ENCODE data around the gene KCTD21.
A peak's percentile ranks its signal among the peaks of the same experiment; 100 is the strongest.

Gene KCTD21

DNA sequence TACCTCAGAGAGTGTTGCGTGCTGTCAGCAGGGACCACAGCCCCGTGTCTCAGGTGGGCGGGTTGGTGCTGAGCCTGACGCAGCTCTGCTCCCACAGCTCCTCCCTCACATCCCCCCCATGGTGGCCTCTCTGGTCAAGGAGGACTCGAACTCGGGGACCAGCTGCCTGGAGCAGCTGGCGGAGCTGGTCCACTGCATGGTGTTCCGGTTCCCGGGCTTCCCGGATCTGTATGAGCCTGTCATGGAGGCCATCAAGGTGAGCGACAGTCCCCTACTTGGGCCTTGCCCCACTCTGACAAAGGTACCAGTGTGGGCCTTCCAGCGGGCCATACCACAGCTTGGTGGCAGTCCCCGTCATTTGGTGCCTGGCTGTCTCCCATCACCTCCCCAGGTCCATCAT, 12.1 kb upstream of the KCTD21 start:
- no peak for DNase-seq (ENCODE audit: low read depth in 2 of 2)

- no peak for DNase-seq (ENCODE audit: low read depth in 2 of 2)
Measured at GRCh38 chr11:78200061-78200460, 11.6 kb upstream of the KCTD21 start.

DNA sequence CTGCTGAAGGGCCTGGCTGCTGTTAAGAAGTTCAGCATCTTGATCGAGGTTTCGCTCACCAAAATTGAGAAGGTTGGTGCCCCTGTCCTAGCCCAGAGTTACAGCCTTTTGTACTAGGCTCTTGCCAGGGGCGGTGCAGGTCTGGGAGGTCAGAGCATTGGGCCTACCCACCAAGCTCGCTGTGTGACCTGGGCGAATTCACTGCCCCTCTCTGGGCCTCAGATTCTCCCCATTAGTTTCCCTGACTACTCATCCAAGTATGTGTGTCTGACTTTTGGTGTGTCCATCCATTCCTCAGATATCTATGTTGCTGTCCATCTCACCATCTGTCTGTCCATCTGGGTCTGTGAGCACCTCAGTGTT, 11.2 kb upstream of the KCTD21 start:
- no peak for DNase-seq (ENCODE audit: low read depth in 2 of 2)

GRCh38 chr11:78199015-78199652, 10.7 kb upstream of the KCTD21 start:
- DNase-seq (ENCODE audit: low read depth in 2 of 2): no peak

DNA sequence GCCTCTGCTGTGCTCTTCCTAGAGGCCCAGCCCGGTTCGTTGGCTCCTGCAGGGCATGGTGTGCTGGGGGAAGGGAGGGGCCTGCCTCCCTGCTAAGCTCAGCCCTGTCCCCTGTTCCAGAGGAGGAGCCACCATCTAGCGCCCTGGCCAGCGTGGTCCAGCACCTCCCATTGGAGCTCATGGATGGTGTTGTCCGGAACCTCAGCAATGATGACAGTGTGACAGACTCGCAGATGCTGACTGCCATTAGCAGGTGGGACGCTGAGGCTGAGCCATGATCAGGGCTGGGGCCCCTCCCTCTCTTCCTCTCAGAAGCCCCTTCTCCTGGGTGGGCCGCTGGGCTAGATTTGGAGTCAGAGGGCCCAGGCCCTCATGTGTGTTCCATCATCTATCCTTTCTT, 9.4 kb upstream of the KCTD21 start:
- no peak for DNase-seq (ENCODE audit: low read depth in 2 of 2)

- DNase-seq (ENCODE audit: low read depth in 2 of 2): no peak
Measured at GRCh38 chr11:78196661-78197091, 8.2 kb upstream of the KCTD21 start.

GRCh38 chr11:78195917-78196560, 7.6 kb upstream of the KCTD21 start:
- DNase-seq (ENCODE audit: low read depth in 2 of 2): no peak

DNA sequence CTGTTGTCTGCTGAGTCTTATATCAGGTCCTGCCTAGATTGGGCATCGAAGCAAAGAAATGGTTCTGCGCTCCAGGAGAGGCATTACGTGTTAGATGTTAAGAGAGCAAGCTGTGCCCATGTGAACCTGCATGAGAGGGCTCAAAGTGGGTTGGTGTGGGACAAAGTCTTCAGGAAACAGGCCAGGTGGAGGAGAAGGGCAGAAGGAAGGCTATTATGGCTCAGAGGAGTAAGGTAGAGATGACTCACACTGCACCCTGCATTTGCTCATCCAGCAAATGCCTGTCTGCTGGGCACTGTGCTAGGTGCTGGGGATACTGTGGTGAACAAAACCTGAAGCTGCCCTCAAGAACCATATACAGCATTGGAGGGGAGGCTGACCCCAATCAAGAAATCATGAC, 6.1 kb upstream of the KCTD21 start:
- no peak for DNase-seq (ENCODE audit: low read depth in 2 of 2)

DNA sequence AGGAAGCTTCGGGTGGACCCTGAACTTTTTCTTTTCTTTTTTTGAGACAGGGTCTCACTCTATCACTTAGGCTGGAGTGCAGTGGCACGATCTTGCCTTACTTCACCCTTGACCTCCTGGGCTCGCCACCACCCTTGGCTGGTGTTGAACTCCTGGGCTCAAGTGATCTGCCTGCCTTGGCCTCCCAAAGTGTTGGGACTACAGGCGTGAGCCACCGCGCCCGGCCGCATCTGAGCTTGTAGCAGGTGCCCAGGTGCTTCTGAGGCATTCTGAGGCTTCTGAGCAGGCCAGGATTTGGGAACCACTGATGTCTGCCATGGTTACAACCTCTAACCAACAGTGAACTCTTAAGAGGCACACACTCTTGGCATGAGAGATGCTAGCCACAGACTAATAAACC, 5.4 kb upstream of the KCTD21 start:
- DNase-seq (ENCODE audit: low read depth in 2 of 2): no peak

DNA sequence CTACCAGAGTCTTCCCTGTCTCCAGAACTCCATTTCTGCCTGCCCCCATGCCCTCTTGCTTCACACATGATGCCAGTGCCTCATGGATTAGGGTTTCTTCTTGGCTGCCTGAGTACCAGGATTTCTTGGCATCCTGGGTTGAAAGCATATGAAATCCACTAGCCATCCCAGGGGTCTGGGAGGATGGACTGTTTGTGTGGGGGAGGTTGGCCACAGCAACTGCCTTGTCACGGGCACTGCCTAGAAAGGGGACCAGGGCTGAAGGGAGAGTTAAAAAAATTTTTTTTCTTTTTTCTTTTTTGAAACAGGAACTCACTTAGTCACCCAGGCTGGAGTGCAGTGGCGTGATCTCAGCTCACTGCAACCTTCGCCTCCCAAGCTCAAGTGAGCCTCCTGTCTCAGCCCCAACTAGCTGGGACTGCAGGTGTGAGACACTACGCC, 4.5 kb upstream of the KCTD21 start:
- no peak for DNase-seq (ENCODE audit: low read depth in 2 of 2)

- no peak for DNase-seq (ENCODE audit: low read depth in 2 of 2)
Measured at GRCh38 chr11:78192223-78192719, 3.8 kb upstream of the KCTD21 start.

- DNase-seq (ENCODE audit: low read depth in 2 of 2): no peak
Measured at GRCh38 chr11:78190871-78191538, 2.6 kb upstream of the KCTD21 start.

DNA sequence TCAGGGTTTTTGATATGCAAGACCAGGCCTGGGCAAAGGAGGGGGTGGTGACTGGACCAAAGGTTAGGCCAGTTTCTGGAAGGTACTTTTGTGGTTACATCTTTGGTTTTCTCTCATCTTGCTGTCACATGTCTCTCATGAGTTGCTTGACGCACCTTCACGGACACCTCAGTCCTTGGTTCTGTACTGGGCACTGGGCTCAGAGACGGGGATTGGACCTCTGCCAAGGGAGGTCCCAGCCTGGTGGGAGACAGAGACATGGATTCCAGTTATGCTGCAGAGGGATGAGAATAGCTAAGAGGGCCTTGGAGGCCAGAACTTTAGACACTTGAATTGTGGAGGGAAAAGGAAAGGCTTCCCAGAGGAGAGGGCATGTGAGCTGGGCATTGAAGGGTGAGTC, 1.9 kb upstream of the KCTD21 start:
- no peak for DNase-seq (ENCODE audit: low read depth in 2 of 2)

GRCh38 chr11:78189851-78190250, 1.4 kb upstream of the KCTD21 start:
- no peak for DNase-seq (ENCODE audit: low read depth in 2 of 2)

GRCh38 chr11:78189174-78189724, 823 bp upstream of the KCTD21 start:
- DNase-seq (ENCODE audit: low read depth in 2 of 2): no peak

GRCh38 chr11:78187366-78188285, 800 bp downstream of the KCTD21 start:
- DNase-seq (ENCODE audit: low read depth in 2 of 2): peak; percentile 63 to 73

DNA sequence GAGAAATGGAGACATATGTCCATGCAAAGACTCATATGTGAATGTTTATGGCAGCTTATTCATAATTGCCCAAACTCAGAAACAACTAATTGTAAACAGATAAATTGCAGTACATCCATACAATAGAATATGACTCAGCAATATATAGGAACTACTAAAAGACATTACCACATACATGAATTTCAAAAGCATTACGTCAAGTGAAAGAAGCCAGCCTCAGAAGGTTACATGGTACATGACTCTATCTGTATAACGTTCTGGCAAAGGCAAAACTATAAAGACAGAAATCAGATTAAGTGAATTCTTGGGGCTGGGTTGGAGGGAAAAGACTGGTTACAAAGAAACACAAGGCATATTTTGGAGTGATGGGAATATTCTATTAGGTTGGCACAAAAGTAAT, 7.2 kb downstream of the KCTD21 start:
- DNase-seq (ENCODE audit: low read depth in 2 of 2): no peak

- DNase-seq (ENCODE audit: low read depth in 2 of 2): no peak
Measured at GRCh38 chr11:78180751-78181150, 7.7 kb downstream of the KCTD21 start.

GRCh38 chr11:78179459-78180071, 8.9 kb downstream of the KCTD21 start:
- no peak for DNase-seq (ENCODE audit: low read depth in 2 of 2)

GRCh38 chr11:78177216-78177615, 11.2 kb downstream of the KCTD21 start:
- DNase-seq (ENCODE audit: low read depth in 2 of 2): no peak

DNA sequence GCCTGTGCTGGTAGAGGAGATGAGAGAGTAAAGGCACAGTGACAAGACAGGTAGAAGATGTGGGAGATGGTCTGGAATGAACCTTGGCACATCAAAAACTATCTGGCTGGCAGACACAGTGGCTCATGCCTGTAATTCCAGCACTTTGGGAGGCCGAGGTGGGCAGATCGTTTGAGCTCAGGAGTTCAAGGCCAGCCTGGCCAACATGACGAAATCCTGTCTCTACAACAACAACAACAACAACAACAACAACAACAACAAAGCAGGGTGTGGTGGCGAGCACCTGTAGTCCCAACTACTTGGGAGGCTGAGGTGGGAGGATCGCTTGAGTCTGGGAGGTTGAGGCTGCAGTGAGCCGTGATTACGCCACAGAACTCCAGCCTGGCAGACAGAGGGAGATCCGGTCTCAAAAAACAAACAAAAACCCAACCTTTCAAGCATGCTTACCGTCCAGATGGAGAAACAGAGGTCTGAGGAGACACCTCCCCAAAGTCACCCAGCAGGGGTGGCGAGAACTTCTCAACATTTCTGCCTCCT, 11.8 kb downstream of the KCTD21 start:
- no peak for DNase-seq (ENCODE audit: low read depth in 2 of 2)

Measured in stimulated activated CD4-positive, alpha-beta T cell treated with anti-CD3 and anti-CD28 coated beads, Interleukin-1b, Interleukin-23, amount 100 ng/mL, for 4 hours (primary cell).